Middle frontal gyrus (tissue), 1 donor: ENCODE measurements around the gene CADM3.

ENCODE experiments used
- DNase-seq: peaks from one replicate; pipeline ENCODE4 v3.0.0-alpha.2; 2015; ENCODE audit warnings: low spot score; ENCODE audit errors: extremely low spot score

CADM3 gene

DNA sequence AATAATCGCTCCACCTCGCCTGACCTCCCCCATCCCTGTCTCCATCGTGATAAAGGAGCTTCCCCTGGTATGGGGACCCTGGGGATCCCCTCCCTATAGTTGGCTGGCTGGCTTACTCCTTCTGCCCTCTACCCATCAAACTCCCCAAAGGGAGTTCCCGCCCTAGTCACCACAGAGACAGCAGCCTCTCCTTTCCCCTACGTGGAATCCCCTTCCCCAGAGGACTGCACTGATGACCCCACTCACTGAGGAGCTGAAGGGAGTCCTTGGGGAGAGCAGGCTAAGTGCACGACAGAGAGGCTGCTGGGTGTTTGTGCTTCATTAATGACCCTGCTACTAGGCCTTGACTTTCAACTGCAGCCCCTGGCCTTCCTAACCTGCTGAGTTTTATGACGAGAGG is 1.9 kb downstream of the CADM3 start:
- DNase-seq, result no peak

DNA sequence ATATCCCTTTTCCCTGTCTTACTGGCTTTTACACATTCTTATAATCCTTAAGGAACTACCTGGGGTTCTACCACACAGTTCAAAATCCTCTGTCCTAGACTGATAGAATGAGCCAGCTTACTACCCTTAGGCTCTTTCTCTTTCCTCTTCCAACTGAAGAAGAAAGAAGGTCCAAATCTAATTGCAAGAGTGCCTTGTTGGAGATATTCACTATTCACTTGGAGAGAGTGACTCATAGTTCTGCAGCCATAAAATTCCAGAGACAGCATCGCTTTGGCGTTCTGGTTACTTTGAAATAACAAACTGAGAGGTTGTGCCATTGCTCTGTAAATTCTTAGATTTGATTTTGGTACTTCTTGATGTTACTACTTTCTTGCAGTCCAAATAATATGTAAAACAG is 4.2 kb downstream of the CADM3 start:
- no peak for DNase-seq

GRCh38 chr1:159177272-159177907 is 6.0 kb downstream of the CADM3 start:
- DNase-seq, result no peak

GRCh38 chr1:159179906-159180305 is 8.5 kb downstream of the CADM3 start:
- no peak for DNase-seq

DNA sequence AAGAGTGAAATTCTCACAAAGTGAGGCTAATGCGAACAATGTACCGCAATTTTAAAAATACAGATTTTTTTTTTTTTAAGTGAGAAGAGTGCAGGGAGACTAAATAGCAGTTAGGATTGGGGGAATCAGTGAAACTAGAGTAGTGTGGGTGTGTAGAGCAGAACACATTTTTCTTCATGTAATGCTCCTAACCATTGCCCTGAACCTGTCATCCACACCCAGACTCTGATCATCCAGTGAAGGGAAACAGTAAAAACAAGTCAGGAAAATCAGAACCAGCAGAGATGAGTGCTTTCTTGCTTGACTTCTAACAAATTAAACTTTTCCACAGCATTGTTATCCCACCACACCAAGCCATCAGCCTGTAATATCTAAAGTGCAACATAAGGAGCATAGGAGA is 9.1 kb downstream of the CADM3 start:
- no peak for DNase-seq

DNA sequence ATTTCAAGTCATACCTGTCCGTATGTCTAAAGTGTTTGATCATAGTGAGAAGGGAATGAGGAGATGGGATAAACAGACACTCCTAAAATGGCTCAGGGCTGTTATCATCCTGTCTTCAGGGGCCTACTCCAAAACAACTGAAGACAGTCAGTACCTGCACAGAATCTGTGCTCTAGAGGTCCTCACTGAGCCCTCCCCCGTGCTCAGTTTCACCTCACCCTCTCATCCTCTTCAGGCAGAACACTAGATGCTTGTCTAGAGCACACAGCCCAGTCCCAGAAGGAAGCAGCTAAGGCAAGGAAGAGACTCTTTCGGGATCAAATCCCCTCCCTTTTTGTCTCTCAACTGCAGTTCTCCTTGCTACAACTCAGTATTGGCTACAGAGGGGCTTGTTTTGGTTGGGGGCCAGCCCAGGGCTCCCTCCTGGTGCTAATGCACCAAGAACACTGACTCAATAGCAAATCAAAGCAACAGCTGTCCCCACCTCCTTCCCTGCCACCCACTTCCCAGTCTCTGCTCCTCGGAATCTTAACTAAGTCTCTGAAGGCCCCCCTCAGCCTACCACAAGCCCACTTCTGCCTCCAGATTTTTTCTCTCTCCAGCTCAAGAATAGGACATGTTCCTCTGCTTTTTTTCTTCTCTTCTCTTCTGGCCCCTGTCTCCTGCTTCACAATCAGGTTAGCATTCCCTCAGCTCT is 10.1 kb downstream of the CADM3 start:
- no peak for DNase-seq

DNA sequence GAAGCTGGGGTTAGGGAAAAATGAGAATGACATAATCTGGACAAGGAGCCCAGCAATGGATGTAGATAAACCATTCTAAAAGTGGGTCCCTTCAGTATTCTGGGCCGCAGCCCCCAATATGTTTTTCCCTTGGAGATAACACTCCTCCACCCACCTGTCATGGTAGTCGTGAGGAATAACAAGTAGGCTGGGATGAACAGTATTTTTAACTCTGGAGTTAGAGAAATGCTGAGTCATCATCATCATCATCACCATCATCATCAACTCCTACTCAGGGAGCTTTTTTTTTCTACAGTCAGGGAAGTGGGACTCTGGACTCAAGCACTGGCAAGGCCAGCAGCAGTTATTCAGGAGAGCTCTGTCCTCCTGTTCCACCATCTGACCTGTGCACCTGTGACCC is 12.8 kb downstream of the CADM3 start:
- DNase-seq, result no peak

DNA sequence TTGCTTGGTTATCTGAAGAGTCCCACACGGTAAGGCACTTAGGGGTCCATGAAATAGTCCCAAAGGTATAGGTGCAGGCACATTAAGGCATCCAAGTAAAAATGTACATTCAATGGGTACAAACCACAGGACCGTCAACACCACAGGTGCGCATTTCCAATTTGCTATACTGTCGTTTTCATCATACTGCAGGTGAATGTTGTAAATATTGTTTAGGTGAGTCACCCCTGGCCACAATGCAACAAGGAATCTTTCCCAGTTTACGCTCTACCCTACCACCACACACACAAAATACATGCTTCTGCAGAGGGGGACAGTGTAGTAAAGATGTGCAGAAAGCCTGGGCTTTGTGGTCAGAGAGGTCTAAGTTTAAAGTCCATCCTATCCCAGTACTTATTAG is 13.7 kb downstream of the CADM3 start:
- DNase-seq, result no peak

DNA sequence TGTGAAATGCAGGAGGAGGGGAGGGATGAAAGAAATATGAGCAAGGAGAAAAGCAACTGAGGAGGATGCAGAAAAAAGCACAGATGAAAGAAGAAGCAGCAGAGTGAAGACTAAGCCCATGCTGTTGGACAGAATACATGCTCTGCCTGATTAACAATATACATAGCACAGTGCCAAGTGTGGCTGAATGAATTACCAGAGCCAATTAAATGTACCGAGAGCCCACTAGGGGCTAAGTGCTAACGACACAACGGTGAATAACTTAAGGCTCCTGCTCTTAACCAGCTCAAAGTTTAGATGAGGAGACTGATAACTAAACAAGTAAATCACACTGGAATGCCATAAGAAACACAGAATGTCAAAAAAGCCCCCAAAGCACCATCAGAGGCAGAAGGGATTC is 15.6 kb downstream of the CADM3 start:
- DNase-seq, result no peak

GRCh38 chr1:159187647-159188374 is 16.4 kb downstream of the CADM3 start:
- DNase-seq, result no peak

- DNase-seq, result no peak
These were observed 17.0 kb downstream of the CADM3 start for GRCh38 chr1:159188375-159188788.

DNA sequence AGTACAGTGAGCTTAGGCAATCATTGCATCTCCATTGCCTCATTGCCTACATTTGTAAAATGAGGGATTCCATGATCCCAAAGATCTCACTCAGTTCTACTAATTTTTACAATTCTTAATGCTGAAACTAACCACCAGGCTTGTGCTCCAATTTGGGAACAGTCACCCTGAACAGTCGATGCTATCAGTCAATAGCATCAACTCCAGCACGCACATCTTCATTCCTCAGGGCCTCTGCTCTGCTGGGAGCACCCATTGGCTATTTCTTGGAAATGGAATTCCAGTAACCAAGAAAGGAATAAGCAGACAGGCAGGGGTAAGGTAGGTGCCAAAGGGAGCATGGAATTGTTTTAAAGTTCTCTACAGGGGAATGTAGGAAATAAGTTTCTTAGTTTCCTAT is 19.0 kb downstream of the CADM3 start:
- no peak for DNase-seq

DNA sequence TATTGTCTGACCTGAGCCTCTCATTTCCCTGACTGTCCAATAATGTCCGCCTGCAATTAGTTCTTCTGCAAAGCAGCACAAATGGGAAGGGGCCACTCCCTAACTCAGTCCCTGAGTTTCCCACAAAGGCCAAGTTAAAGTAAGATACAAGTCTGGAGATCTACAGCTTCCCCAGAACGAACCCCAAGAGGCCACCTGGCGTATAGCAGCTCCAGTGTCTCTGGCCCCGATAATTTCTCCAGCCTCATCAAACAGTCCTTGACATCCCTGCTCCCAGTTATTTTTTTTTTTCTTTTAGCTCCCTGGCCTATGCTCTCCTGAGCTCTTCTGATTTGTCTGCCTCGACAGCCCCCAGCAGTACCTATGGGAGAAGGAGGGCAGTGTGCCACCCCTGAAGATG is 25.1 kb downstream of the CADM3 start:
- no peak for DNase-seq

- DNase-seq, result no peak
These were observed 26.4 kb downstream of the CADM3 start for GRCh38 chr1:159197561-159198557.

GRCh38 chr1:159199901-159200300 is 28.5 kb downstream of the CADM3 start:
- no peak for DNase-seq

DNA sequence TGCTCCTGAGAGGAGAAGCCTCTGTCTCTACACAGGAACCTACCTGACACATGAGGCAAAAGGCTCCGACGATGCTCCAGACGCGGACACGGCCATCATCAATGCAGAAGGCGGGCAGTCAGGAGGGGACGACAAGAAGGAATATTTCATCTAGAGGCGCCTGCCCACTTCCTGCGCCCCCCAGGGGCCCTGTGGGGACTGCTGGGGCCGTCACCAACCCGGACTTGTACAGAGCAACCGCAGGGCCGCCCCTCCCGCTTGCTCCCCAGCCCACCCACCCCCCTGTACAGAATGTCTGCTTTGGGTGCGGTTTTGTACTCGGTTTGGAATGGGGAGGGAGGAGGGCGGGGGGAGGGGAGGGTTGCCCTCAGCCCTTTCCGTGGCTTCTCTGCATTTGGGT is 29.4 kb downstream of the CADM3 start:
- no peak for DNase-seq

GRCh38 chr1:159201642-159202041 is 30.2 kb downstream of the CADM3 start:
- no peak for DNase-seq

GRCh38 chr1:159203610-159204009 is 32.2 kb downstream of the CADM3 start:
- no peak for DNase-seq

- no peak for DNase-seq
These were observed 33.0 kb downstream of the CADM3 start, which contains the start of gene ACKR1 for GRCh38 chr1:159204161-159205141. Gene ACKR1 (plus strand): TSS chr1:159204875. CDS start chr1:159204960, 85 bp downstream.

- DNase-seq, result no peak
These were observed 33.8 kb downstream of the CADM3 start for GRCh38 chr1:159205225-159205624.
